ENCODE data around the gene DIP2B. TPM values are rescaled to one million over a fixed set of nuclear protein-coding genes. Genes with fewer than 3 reads are reported as not detected.
"Not testable (repeated sequence)": the region's sequence is repeated elsewhere in the genome, so short reads cannot be mapped to it uniquely, and the experiment has no call there.

The DIP2B gene
- total RNA-seq, 1 donor from 2014 or later, result 37.1 TPM

DNA sequence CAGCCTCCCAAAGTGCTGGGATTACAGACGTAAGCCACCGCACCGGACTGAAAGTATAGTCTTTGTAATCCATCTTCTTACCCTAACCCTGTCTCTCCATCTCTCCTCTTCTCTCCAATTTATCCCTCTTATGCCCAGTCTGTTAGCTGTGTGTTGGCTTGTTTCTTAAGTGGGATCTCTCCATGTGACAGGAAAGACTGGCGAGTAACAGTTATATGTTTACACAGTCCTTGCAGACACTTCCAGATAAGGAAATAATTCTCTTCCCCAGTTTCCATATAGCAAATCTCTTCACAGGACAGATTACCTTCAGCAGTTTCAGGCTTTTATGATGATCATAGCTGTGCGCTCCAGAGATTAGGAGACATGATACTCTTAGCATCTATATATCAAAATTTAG lies 16.0 kb upstream of the DIP2B start:
- Histone ChIP-seq H3K4me1 (no peaks in the 10 kb centered on the region), H3K79me2 (ENCODE audit: low read depth) (no peaks in the 10 kb centered on the region), H3F3A (ENCODE audit: low read depth) (no peaks in the 10 kb centered on the region), H3K9ac (no peak overlapping the region), H3K4me2 (no peak overlapping the region), H3K9me3 (ENCODE audit: low read depth) (peaks cover 3% of the 10 kb centered on the region), H4K20me1 (ENCODE audit: low read depth) (no peaks in the 10 kb centered on the region), H2AFZ (replicated peaks) (no peak overlapping the region), H3K27me3 (no peaks in the 10 kb centered on the region), H3K4me3 (no peak overlapping the region), H3K36me3 (no peaks in the 10 kb centered on the region), H3K27ac (no peak overlapping the region)
- TF ChIP-seq EZH2 (IDR thresholded peaks at IDR 0.05), result no peak
- TF ChIP-seq EZH2phosphoT487 (IDR thresholded peaks at IDR 0.05), result no peak
- TF ChIP-seq, protein P1, sequence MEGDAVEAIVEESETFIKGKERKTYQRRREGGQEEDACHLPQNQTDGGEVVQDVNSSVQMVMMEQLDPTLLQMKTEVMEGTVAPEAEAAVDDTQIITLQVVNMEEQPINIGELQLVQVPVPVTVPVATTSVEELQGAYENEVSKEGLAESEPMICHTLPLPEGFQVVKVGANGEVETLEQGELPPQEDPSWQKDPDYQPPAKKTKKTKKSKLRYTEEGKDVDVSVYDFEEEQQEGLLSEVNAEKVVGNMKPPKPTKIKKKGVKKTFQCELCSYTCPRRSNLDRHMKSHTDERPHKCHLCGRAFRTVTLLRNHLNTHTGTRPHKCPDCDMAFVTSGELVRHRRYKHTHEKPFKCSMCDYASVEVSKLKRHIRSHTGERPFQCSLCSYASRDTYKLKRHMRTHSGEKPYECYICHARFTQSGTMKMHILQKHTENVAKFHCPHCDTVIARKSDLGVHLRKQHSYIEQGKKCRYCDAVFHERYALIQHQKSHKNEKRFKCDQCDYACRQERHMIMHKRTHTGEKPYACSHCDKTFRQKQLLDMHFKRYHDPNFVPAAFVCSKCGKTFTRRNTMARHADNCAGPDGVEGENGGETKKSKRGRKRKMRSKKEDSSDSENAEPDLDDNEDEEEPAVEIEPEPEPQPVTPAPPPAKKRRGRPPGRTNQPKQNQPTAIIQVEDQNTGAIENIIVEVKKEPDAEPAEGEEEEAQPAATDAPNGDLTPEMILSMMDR (IDR thresholded peaks at IDR 0.05), result no peak
- Mint-ChIP-seq H3K4me1 (no peaks in the 10 kb centered on the region), H3K36me3 (no peaks in the 10 kb centered on the region), H3K27me3 (ENCODE audit: insufficient read depth, low read depth) (peaks cover 2% of the 10 kb centered on the region), H3K27ac (no peak overlapping the region), H3K9me3 (peaks cover 30% of the 10 kb centered on the region), H3K4me3 (no peak overlapping the region)
- DNase-seq (ENCODE audit: low spot score), result no peak

DNA sequence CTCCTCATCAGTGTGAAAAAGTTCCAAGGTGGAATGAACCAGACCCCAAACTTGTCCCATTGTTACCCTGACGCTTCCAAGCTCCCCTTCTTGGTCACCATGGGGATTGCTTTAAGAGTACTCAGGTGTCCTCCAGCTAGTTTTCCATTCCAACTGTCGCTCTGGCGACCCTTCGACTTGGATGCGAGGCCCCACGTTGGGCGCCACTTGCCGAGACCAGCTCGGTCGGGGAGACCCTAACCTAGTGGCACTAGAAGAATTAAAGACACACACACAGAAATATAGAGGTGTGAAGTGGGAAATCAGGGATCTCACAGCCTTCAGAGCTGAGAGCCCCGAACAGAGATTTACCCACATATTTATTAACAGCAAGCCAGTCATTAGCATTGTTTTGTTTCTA lies 6.7 kb upstream of the DIP2B start:
- H3K27ac ChIP-seq; H3F3A ChIP-seq (ENCODE audit: low read depth); H3K9ac ChIP-seq; H3K27ac Mint-ChIP-seq; H3K27me3 ChIP-seq; DNase-seq (ENCODE audit: low spot score); H3K9me3 ChIP-seq (ENCODE audit: low read depth); H3K36me3 Mint-ChIP-seq; H3K27me3 Mint-ChIP-seq (ENCODE audit: insufficient read depth, low read depth); H2AFZ ChIP-seq (replicated peaks); H4K20me1 ChIP-seq (ENCODE audit: low read depth); H3K4me1 Mint-ChIP-seq; H3K4me3 Mint-ChIP-seq; H3K36me3 ChIP-seq; H3K4me1 ChIP-seq; H3K79me2 ChIP-seq (ENCODE audit: low read depth); H3K4me3 ChIP-seq; H3K4me2 ChIP-seq: not testable (repeated sequence)
- peaks cover 47% of the 10 kb centered on the region for H3K9me3 Mint-ChIP-seq

- peak overlapping the region; percentile 68 for H3K4me3 ChIP-seq
- peak; percentile 49 for DNase-seq (ENCODE audit: low spot score)
- H3K79me2 ChIP-seq (ENCODE audit: low read depth), result peaks cover 57% of the 10 kb centered on the region
- H3K4me2 ChIP-seq, result peak overlapping the region; percentile 83
- no peaks in the 10 kb centered on the region for H3K36me3 ChIP-seq
- no peak for TF ChIP-seq EZH2phosphoT487 (IDR thresholded peaks at IDR 0.05)
- peak; percentile 43 for TF ChIP-seq EZH2 (IDR thresholded peaks at IDR 0.05)
- no peaks in the 10 kb centered on the region for H3K27me3 ChIP-seq
- H3K4me1 ChIP-seq, result peaks cover 12% of the 10 kb centered on the region
- Mint-ChIP-seq H3K9me3 (peaks cover 1% of the 10 kb centered on the region), H3K4me1 (peaks cover 26% of the 10 kb centered on the region), H3K4me3 (peak overlapping the region; percentile 98), H3K36me3 (no peaks in the 10 kb centered on the region), H3K27ac (peak overlapping the region; percentile 70), H3K27me3 (ENCODE audit: insufficient read depth, low read depth) (no peaks in the 10 kb centered on the region)
- peak overlapping the region; percentile 85 for H3K9ac ChIP-seq
- H4K20me1 ChIP-seq (ENCODE audit: low read depth), result peaks cover 29% of the 10 kb centered on the region
- H3K9me3 ChIP-seq (ENCODE audit: low read depth), result no peaks in the 10 kb centered on the region
- no peaks in the 10 kb centered on the region for H3F3A ChIP-seq (ENCODE audit: low read depth)
- H2AFZ ChIP-seq (replicated peaks), result peak overlapping the region; percentile 71
- H3K27ac ChIP-seq, result no peak overlapping the region
These were observed 1.1 kb downstream of the DIP2B start for GRCh38 chr12:50505675-50506530.

DNA sequence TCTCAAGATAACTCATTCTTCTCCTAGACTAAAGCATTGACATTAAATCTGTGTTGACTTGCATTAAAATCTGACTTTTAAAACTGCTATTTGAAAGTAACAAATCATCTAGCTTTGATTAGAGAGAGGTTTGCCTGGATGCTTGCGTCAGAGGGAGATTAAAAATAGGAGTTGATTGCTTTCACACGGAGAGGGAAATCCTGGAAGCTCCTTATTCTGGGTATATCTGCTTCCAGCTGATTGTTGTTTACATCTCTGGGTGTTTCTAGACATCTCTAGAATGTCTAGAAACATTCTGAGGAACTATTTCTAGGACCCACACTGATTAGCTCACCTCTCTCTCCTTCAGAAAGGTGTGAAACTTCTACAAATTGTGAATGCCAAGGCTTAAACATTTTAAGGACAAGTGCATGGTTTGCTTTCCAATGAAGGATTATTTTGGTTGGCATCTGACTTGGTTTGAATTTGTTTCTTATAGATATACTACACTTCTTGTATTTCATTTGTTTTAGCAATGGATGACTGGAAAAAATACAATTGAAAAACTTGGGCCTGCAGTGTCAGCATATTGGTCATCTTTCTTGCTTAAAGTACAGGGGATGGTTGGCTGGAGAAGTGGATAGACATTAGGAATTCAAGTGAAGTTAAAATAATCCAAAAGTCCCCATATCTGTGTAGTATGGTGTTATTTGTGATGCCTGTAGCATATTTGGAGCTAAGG lies 2.1 kb downstream of the DIP2B start:
- Histone ChIP-seq H3K79me2 (ENCODE audit: low read depth) (peaks cover 67% of the 10 kb centered on the region), H3K4me3 (peak overlapping the region; percentile 68), H3K27ac (no peak overlapping the region), H4K20me1 (ENCODE audit: low read depth) (peaks cover 29% of the 10 kb centered on the region), H3K9me3 (ENCODE audit: low read depth) (no peaks in the 10 kb centered on the region), H3K4me1 (peaks cover 12% of the 10 kb centered on the region), H3K27me3 (no peaks in the 10 kb centered on the region), H3K36me3 (no peaks in the 10 kb centered on the region), H3F3A (ENCODE audit: low read depth) (no peaks in the 10 kb centered on the region), H2AFZ (replicated peaks) (no peak overlapping the region), H3K9ac (peak overlapping the region; percentile 85), H3K4me2 (peak overlapping the region; percentile 83)
- Mint-ChIP-seq H3K9me3 (no peaks in the 10 kb centered on the region), H3K27me3 (ENCODE audit: insufficient read depth, low read depth) (no peaks in the 10 kb centered on the region), H3K36me3 (no peaks in the 10 kb centered on the region), H3K4me1 (peaks cover 26% of the 10 kb centered on the region), H3K27ac (no peak overlapping the region), H3K4me3 (peak overlapping the region; percentile 98)
- no peak for TF ChIP-seq EZH2phosphoT487 (IDR thresholded peaks at IDR 0.05)
- no peak for TF ChIP-seq EZH2 (IDR thresholded peaks at IDR 0.05)
- TF ChIP-seq, protein P1 (IDR thresholded peaks at IDR 0.05), result no peak
- no peak for DNase-seq (ENCODE audit: low spot score)

Data from neural progenitor cell (in vitro differentiated cells).